DOHH2 (cell line): ENCODE data around the gene ANGEL2.

Experiments used
- EZH2phosphoT487 ChIP-seq: fragments of 200-600 bp; sonication (generic); IDR thresholded peaks from 2 replicates; pipeline ENCODE4 v1.6.1; 2017; ENCODE audit warnings: borderline replicate concordance, mild to moderate bottlenecking, antibody characterized with exemption, low read length, moderate library complexity, mixed read lengths
- TF ChIP-seq, protein P1 (sequence below): fragments of 200-600 bp; sonication (generic); IDR thresholded peaks from one replicate; pipeline ENCODE4 v1.5.1; 2014; ENCODE audit warnings: antibody characterized with exemption, mild to moderate bottlenecking, low read depth, low read length; ENCODE audit not compliant: poor library complexity, severe bottlenecking

- TF ChIP-seq, protein P1, sequence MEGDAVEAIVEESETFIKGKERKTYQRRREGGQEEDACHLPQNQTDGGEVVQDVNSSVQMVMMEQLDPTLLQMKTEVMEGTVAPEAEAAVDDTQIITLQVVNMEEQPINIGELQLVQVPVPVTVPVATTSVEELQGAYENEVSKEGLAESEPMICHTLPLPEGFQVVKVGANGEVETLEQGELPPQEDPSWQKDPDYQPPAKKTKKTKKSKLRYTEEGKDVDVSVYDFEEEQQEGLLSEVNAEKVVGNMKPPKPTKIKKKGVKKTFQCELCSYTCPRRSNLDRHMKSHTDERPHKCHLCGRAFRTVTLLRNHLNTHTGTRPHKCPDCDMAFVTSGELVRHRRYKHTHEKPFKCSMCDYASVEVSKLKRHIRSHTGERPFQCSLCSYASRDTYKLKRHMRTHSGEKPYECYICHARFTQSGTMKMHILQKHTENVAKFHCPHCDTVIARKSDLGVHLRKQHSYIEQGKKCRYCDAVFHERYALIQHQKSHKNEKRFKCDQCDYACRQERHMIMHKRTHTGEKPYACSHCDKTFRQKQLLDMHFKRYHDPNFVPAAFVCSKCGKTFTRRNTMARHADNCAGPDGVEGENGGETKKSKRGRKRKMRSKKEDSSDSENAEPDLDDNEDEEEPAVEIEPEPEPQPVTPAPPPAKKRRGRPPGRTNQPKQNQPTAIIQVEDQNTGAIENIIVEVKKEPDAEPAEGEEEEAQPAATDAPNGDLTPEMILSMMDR, result no peak
- no peak for TF ChIP-seq EZH2phosphoT487
These were observed 35.4 kb downstream of the ANGEL2 start for GRCh38 chr1:212980123-212980785.
